MM.1S (cell line): ENCODE measurements around the gene CHCT1.

ENCODE experiments used
- DNase-seq: peaks from one replicate; pipeline ENCODE4 v3.0.0-alpha.2; 2015
- H2AFZ ChIP-seq: fragments of 300-600 bp; sonication (generic); 2 replicates; pipeline ENCODE4 v1.6.0; 2016; ENCODE audit warnings: antibody characterized with exemption, low read length
- H3F3A ChIP-seq: fragments of 300-600 bp; sonication (generic); 2 replicates; pipeline ENCODE4 v1.6.1; 2016; ENCODE audit warnings: mild to moderate bottlenecking, antibody characterized with exemption, low read length, moderate library complexity, mixed read lengths; ENCODE audit not compliant: insufficient read depth
- H3K27ac ChIP-seq: fragments of 300-600 bp; sonication (generic); 2 replicates; pipeline ENCODE4 v1.5.1; 2016; ENCODE audit warnings: mild to moderate bottlenecking, low read length
- H3K27me3 ChIP-seq: fragments of 300-600 bp; sonication (generic); replicated peaks from 2 replicates; pipeline ENCODE4 v1.6.0; 2016; ENCODE audit warnings: low read length; ENCODE audit not compliant: insufficient read depth
- H3K36me3 ChIP-seq: fragments of 300-600 bp; sonication (generic); replicated peaks from 2 replicates; pipeline ENCODE4 v1.6.1; 2016; ENCODE audit warnings: mild to moderate bottlenecking, low read length, mixed read lengths; ENCODE audit not compliant: insufficient read depth
- H3K4me1 ChIP-seq: fragments of 300-600 bp; sonication (generic); 2 replicates; pipeline ENCODE4 v1.6.1; 2016; ENCODE audit warnings: low read length, mixed read lengths
- H3K4me2 ChIP-seq: fragments of 300-600 bp; sonication (generic); 2 replicates; pipeline ENCODE4 v1.6.0; 2016; ENCODE audit warnings: low read depth, low read length
- H3K4me3 ChIP-seq: fragments of 300-600 bp; sonication (generic); 2 replicates; pipeline ENCODE4 v1.5.1; 2016; ENCODE audit warnings: low read length, mixed read lengths
- H3K79me2 ChIP-seq: fragments of 300-600 bp; sonication (generic); 2 replicates; pipeline ENCODE4 v1.6.1; 2016; ENCODE audit warnings: mixed run types, low read length, mixed read lengths
- H3K9ac ChIP-seq: fragments of 300-600 bp; sonication (generic); 2 replicates; pipeline ENCODE4 v1.6.1; 2016; ENCODE audit warnings: low read length, mixed read lengths
- H3K9me2 ChIP-seq: fragments of 300-600 bp; sonication (generic); replicated peaks from 2 replicates; pipeline ENCODE4 v1.6.1; 2016; ENCODE audit warnings: mild to moderate bottlenecking, low read length, mixed read lengths; ENCODE audit not compliant: insufficient read depth
- H3K9me3 ChIP-seq: fragments of 300-600 bp; sonication (generic); replicated peaks from 2 replicates; pipeline ENCODE4 v1.6.1; 2016; ENCODE audit warnings: mild to moderate bottlenecking, low read length, mixed read lengths; ENCODE audit not compliant: insufficient read depth
- H4K20me1 ChIP-seq: fragments of 300-600 bp; sonication (generic); 2 replicates; pipeline ENCODE4 v1.6.1; 2016; ENCODE audit warnings: mild to moderate bottlenecking, low read length, moderate library complexity, mixed read lengths; ENCODE audit not compliant: insufficient read depth
- EZH2 ChIP-seq: fragments of 300-600 bp; sonication (generic); optimal IDR thresholded peaks from 2 replicates; pipeline ENCODE3; 2017; ENCODE audit warnings: low read depth, mild to moderate bottlenecking, antibody characterized with exemption, low read length, mixed read lengths
- EZH2phosphoT487 ChIP-seq: fragments of 300-600 bp; sonication (generic); IDR thresholded peaks from 2 replicates; pipeline ENCODE4 v1.6.1; 2018; ENCODE audit warnings: antibody characterized with exemption, low read length
- TF ChIP-seq, protein P1 (sequence below): fragments of 300-600 bp; sonication (generic); IDR thresholded peaks from 2 replicates; pipeline ENCODE4 v1.5.1; 2016; ENCODE audit warnings: antibody characterized with exemption, low read length, mixed read lengths

CHCT1 gene

DNA sequence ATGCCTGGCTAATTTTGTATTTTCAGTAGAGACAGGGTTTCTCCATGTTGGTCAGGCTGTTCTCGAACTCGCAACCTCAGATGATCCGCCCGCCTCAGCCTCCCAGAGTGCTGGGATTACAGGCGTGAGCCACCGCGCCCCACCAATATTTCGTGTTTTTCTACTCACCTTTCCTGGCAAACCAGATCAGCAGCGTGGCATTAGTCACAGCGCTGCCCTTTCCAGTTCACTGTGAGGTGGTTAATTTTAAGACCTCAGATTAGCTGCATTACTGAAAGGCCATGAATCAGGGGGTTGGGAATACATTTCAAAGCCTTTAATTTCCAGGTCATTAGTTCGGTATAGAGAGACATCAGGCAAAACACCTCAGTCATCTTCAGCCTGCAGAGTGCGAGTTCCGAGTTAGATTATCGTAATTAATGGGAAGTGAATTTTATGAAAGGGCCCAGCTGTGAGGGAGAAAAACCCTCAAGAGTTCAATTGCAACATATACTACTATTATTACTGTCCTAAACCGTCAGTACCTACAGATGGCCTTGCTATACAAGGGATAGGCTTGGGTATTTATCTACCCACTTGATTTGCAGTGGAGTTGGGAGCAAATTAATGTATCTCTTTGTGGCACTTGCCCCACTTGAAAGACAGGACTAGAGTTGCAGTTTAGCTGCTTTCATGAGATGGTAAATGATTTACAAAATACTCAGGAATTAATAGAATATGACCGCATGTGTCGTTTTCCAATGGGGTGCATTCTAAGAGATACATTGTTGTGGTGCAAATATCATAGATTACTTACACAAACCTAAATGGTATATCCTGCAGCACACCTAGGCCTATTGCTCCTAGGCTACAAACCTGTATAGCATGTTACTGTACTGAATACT, 28.2 kb upstream of the CHCT1 start:
- H3K9me3 ChIP-seq = no peaks in the 10 kb centered on the region
- no peak for DNase-seq
- no peaks in the 10 kb centered on the region for H4K20me1 ChIP-seq

DNA sequence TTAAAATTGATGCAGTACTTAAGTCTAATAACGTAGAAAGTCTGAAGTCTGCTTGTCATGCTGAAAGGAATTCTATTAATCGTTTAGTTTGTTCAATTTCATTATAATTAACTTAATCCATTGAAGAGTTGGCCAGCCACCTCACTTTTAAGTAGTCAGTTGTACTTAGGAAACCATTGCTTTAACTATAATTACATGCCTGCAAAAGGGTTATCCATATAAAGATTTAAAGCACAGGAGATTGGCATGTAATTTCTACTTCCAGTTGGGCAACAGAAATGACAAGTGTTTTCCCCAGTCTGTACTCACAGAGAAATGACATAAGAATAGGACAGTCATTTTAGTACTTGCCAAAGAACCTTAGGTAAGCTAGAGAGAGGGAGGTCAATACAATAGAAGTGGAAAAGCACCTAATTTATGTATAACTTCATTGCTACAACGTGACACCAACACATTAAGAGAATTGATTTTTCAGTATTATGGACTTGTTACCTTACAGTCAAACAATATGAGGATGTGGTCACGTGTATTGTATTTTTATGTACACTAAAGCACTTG, 26.7 kb upstream of the CHCT1 start:
- H3K9me2 ChIP-seq = no peaks in the 10 kb centered on the region
- H3K79me2 ChIP-seq = peaks cover 11% of the 10 kb centered on the region
- no peaks in the 10 kb centered on the region for H3K4me1 ChIP-seq
- no peak for TF ChIP-seq EZH2phosphoT487
- TF ChIP-seq EZH2 = no peak
- TF ChIP-seq, protein P1, sequence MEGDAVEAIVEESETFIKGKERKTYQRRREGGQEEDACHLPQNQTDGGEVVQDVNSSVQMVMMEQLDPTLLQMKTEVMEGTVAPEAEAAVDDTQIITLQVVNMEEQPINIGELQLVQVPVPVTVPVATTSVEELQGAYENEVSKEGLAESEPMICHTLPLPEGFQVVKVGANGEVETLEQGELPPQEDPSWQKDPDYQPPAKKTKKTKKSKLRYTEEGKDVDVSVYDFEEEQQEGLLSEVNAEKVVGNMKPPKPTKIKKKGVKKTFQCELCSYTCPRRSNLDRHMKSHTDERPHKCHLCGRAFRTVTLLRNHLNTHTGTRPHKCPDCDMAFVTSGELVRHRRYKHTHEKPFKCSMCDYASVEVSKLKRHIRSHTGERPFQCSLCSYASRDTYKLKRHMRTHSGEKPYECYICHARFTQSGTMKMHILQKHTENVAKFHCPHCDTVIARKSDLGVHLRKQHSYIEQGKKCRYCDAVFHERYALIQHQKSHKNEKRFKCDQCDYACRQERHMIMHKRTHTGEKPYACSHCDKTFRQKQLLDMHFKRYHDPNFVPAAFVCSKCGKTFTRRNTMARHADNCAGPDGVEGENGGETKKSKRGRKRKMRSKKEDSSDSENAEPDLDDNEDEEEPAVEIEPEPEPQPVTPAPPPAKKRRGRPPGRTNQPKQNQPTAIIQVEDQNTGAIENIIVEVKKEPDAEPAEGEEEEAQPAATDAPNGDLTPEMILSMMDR = no peak
- H3K36me3 ChIP-seq = no peaks in the 10 kb centered on the region
- peaks cover 12% of the 10 kb centered on the region for H3F3A ChIP-seq
- H3K27ac ChIP-seq = no peak overlapping the region
- H3K4me3 ChIP-seq = no peak overlapping the region
- H2AFZ ChIP-seq = no peak overlapping the region
- H4K20me1 ChIP-seq = no peaks in the 10 kb centered on the region
- H3K4me2 ChIP-seq = no peak overlapping the region
- no peak overlapping the region for H3K9ac ChIP-seq
- H3K27me3 ChIP-seq = no peaks in the 10 kb centered on the region
- H3K9me3 ChIP-seq = no peaks in the 10 kb centered on the region
- no peak for DNase-seq

More for the DNA sequence above, 28.2 kb upstream of the CHCT1 start:
- Histone ChIP-seq H3K4me1 (no peaks in the 10 kb centered on the region), H3K27me3 (no peaks in the 10 kb centered on the region), H3F3A (peaks cover 12% of the 10 kb centered on the region), H3K27ac (no peak overlapping the region), H3K4me2 (no peak overlapping the region), H2AFZ (no peak overlapping the region), H3K9ac (no peak overlapping the region), H3K36me3 (no peaks in the 10 kb centered on the region), H3K4me3 (no peak overlapping the region), H3K9me2 (no peaks in the 10 kb centered on the region), H3K79me2 (peaks cover 13% of the 10 kb centered on the region)
- TF ChIP-seq EZH2phosphoT487 = no peak
- no peak for TF ChIP-seq EZH2
- TF ChIP-seq, protein P1 = no peak

DNA sequence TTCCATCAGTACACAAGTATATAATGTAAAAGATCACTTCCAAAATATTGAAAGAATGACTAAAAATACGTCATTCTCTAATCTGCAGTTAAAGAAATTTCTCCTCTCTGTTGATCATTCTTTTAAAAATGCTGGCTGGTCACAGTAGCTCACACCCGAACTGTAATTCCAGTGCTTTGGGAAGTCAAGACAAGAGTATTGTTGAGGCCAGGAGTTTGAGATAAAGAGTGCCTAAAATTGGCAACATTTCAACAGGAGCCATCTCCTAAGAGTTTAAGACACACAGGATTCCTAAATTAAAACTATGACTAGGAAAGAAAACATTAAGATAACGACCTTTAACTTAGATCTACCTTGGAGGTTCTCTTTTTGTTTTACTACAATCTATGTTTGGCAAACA, 25.9 kb upstream of the CHCT1 start:
- no peaks in the 10 kb centered on the region for H3K4me1 ChIP-seq
- H2AFZ ChIP-seq = no peak overlapping the region
- H3K27ac ChIP-seq = no peak overlapping the region
- H4K20me1 ChIP-seq = no peaks in the 10 kb centered on the region
- H3K36me3 ChIP-seq = no peaks in the 10 kb centered on the region
- H3K27me3 ChIP-seq = no peaks in the 10 kb centered on the region
- peaks cover 12% of the 10 kb centered on the region for H3F3A ChIP-seq
- H3K9me3 ChIP-seq = no peaks in the 10 kb centered on the region
- no peak overlapping the region for H3K4me3 ChIP-seq
- no peak overlapping the region for H3K9ac ChIP-seq
- no peaks in the 10 kb centered on the region for H3K9me2 ChIP-seq
- peaks cover 3% of the 10 kb centered on the region; the same call in 1 of the 2 replicates for H3K79me2 ChIP-seq
- H3K4me2 ChIP-seq = no peak overlapping the region
- TF ChIP-seq, protein P1 = no peak
- TF ChIP-seq EZH2 = no peak
- DNase-seq = no peak
